ENCODE measurements around the gene SUN5.
"Not testable (repeated sequence)": the region's sequence is repeated elsewhere in the genome, so short reads cannot be mapped to it uniquely, and the experiment has no call there.

SUN5 gene

DNA sequence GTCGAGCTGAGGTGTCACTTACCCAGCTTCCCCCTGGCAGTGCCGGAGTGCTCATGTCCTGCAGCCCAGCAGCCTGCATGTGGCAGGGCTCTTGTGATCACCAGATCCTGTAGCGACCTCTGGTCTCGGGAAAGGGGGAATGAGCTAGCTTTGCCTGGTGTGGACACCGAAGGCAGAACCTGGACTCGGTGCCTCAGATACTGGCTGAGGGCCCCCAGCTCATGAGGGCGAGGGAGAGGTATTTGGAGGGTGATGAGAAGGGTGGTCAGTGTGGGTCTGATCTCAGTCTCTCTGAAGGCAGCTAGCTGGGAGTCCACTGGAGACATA is 26.3 kb downstream of the SUN5 start:
- H3K4me3 ChIP-seq (ENCODE audit: low read depth, low read length): no peak overlapping the region

DNA sequence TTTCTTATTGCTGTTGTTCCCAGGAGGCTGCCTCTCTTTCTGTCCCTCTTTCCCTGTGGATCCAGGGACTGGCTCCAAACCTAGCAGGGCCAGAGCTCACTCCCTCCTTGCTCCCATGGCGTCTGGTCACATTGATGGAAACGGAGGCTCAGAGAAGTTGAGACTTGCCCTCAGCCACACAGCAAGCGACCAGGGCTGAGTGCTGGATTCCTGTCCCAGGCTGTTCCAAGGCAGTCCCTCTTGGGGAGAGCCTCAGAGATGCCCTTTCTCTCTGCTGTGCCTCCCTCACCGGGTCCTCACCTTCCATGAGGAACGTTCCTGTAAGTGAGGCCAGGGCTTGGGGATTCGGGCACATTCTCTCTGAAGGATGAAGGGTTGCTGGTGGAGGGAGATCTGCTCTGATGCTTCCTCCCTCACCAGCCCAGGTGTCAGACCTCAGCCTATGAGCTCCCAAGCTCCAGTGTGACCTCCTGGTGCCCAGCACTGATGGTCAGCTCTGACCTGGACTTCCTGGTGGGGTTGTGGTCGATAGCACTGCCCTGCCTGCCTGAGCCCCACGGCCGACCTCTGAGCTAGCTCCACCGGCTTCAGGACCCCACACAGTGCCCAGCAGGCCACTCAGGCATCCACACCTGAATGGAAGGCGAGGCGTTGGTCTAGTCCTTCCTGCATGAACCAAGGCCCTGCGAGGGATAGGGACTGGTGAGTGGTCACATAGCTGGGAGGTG is 26.8 kb downstream of the SUN5 start:
- no peak overlapping the region for H3K4me3 ChIP-seq (ENCODE audit: low read depth, low read length)

DNA sequence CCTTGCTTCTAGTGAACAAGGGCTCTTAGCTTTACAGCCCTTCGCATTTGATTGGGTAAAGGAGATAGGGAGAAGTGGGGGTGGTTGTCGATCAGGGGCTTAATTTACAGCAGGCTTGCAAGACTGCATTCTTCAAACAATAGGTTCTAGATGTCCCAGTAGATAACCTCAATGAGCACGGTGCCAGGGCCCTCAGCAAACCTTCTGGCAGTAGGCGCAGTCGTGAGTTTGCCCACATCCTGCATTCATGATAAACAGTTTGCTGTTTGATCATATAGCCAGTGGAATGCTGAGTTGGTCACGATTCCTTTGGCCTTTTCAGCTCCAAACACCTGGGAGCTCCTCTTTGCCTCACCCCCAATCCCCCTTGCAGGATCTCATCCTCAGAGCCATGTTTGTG is 27.5 kb downstream of the SUN5 start:
- no peak overlapping the region for H3K4me3 ChIP-seq (ENCODE audit: low read depth, low read length)

DNA sequence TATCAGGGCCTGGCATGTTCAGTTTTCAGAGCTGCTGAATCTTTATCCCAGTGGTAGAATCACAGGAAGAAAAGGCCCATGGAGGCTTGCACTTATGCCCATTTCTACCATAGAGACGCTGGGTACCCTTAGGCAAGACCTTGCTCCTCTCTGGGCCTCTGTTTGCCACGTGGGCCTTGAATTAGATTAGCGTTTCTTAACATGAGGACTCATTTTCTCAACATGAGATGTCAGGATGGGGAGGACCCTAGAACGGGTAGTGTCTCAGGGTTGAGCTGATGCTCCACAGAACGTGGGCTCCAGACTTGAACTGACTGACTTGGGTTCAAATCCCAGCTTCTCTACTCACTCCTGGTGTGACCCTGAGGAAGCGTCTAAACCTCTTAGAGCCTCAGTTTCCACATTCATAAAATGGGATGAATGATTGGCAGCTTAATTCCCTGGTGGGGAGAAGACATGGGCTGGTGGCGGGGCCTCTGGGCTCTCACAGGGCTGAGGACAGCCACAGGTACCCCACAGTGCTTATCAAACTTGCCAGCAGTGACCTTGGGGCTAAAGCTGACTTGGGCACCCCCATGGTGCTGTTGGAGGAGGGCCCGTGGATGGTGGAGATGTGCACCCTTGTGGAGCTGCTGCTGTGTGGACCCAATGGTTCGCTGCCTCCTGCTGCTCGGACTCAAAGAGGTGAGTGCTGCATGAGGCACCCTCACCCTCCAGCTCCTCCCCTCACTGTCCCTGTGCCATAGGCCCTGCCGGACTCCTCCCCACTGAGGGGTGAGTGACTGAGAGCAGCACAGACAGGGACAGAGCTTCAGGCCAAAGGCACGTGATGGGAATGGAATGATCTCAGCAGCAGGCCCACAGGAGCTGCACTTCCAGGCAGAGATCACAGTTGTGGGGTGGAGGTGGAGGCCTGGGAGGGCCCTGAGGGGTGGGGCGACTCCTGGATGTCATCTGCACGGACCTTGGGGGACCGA is 28.2 kb downstream of the SUN5 start:
- H3K4me3 ChIP-seq (ENCODE audit: low read depth, low read length): no peak overlapping the region

DNA sequence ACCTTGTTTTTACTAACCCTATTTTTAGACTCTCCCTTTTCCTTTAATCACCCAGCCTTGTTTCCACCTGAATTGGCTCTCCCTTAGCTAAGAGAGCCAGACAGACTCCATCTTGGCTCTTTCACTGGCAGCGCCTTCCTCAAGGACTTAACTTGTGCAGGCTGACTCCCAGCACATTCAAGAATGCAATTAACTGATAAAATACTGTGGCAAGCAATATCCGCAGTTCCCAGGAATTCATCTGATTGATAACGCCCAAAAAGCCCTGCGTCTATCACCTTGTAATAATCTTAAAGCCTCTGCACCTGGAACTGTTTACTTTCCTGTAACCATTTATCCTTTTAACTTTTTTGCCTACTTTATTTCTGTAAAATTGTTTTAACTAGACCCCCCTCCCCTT is 29.1 kb downstream of the SUN5 start:
- H3K4me3 ChIP-seq (ENCODE audit: low read depth, low read length): not testable (repeated sequence)

DNA sequence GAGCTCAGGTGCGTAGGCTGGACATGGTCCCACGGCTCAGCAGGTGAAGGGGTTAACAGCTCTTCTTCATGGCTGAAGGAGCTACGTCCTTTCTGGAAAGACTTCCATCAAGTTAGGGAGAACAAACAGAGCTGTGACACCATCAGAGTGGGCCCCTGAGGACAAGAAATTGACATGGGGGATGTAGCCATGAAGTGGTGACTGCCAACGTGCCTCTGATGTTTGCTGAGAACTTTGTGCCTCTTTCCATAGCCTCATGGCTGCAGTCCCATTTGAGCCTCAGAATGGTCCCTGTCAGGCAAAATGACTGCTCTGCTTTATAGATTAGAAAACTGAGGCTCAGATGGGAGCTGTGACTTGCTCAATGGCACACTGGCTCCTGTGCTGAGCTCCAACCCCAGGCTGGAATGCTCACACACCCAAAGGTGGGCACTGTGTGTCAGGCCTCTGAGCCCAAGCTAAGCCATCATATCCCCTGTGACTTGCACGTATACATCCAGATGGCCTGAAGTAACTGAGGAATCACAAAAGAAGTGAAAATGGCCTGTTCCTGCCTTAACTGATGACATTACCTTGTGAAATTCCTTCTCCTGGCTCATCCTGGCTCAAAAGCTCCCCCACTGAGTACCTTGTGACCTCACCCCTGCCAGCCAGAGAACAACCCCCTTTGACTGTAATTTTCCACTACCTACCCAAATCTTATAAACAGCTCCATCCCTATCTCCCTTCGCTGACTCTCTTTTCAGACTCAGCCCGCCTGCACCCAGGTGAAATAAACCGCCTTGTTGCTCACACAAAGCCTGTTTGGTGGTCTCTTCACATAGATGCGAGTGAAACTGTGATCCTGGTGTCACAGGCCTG is 29.8 kb downstream of the SUN5 start:
- not testable (repeated sequence) for H3K4me3 ChIP-seq (ENCODE audit: low read depth, low read length)

DNA sequence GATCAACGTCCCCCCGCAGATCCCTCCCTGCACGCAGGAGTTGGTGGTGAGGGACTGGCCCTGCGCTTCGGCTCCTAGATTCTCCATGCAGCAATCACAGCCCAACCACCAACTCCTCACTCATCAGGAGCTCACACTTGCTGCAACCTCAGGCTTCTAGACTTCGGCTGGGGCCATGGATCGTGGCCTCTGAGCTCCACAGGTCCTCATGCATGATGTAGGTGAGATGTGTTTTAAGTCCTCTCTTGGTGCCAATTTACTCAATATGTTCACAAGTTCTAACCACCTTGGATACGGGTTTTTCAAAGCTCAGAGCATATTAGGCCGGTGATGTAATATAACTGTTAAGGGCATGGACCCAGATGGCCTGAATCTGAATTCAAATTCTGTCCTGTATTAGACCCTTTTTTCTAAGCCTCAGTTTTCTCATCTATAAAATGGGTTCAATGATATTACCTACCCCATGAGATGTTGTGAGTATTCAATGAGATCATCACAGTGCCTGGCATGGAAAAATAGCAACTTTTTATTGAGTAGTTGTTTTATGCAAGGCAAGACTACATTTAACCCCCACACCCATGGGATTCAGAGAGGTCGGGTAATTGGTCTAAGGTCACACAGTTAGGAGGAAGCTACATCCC is 31.0 kb downstream of the SUN5 start:
- no peak overlapping the region for H3K4me3 ChIP-seq (ENCODE audit: low read depth, low read length)

DNA sequence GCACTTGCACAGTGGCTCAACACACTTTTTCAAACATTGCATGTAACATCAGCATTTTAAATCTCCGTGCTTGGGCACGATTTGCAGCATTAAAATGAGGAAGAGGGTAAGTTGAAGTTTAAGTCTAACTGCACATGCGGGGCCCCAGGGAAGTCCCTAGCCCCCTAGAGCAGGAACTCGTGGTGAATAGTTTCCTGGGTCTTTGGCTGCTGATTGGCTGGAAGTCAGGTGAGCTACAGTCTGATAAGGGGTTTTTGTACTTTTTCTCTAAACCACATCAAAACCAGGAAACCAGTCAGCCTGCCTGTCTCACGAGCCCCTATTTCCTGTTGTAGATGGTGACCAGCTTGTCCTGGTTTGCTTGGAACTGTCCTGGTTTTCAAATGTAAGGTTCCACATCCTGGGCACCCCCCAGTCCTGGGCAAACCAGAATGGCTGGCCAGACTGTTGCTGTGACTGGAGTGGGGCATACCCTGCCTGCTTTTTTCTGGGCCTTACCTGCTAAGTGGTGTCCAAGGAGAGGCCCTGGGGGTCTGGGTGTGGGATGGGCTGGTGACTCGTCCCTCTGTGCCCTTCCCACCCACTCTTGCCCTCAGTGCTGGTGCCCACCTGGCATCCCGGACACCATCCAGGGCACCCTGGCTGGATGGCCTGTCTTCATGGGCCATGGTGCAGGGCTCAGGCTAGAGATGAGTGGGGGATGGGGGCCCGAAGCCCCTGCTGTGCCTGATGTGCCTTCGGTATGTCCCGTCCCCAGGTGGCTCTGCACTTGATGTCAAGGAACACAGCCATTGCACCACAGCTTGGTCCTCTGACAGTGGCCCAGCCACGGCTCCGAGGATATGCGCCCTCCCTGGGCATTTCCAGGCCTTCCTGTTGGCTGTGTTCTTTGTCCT is 31.8 kb downstream of the SUN5 start:
- H3K4me3 ChIP-seq (ENCODE audit: low read depth, low read length): no peak overlapping the region

DNA sequence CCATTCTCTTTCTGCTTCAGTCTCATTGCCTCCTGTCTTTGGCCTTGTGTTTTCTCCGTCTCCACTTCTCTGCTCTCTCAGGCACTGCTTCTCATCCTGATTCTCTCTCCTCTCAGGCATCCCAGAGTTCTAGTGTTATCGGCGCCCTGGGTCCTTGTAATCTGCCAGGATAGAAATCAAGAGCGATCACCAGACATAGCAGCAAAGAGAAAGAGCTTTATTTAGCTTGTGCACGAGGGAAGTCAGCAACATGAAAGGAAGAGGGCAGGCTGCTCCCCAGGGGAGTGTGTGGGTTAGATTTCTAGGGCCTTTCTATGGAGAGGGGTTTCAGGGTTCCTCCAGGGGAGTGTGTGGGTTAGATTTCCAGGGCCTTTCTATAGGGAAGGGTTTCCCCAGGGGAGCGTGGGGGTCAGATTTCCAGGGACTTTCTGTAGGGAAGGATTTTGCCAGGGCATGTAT is 32.5 kb downstream of the SUN5 start:
- no peak overlapping the region for H3K4me3 ChIP-seq (ENCODE audit: low read depth, low read length)

DNA sequence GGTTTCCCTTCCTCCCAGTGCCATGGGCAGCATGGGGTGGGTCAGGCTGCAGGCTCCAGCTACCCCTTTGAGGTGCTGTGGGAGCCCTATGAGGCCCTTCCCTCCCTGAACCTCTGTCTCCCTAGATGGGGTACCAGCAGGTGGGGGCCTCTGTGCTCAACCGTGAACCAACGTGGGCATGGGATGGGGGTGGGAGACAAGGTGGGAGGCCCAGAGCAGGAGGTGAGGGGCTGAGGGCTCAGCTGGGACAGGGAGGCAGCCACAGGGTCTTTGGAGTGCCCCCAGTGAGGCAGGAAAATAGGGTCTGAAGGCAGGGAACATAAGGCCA is 33.3 kb downstream of the SUN5 start:
- H3K4me3 ChIP-seq (ENCODE audit: low read depth, low read length): no peak overlapping the region

DNA sequence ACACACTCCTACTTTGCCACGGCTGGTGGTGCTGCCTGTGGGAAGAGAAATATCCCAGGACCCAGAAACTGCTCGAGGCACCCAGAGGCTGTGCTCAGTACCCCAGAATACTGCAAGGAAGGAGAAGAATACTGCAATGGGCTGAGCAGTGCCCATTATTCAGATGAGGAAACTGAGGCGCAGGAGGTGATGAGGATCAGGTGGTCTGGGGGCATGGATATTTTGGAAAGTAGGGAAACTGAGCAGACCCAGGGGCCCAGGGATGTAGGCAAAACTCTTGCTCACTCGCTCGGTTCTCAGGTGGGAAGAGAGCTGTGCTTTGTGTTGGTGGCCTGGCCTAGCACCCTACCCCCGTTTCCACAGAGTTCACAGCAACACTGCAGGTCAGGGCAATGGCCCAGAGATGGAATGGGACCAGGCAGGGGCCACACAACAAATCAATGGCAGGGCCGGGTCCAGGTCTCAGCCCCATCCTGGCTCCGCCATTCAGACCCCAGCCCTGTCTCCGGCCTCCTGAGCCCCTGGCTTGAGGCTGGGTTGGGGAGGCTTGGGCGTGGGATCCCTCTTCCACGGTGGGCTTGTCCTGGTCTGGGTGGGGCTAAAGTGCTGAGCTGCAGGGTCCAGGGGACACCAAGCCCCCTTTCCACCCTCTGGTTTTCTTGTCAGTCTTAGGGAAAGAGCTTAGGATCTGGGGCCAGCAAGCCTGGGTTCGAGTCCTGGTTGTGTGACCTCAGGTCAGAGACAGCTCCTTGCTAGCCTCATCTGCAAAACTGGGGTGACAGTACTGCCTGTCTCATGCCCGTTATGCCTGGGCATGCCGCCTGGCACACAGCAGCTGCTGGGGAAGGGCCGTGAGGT is 33.9 kb downstream of the SUN5 start:
- H3K4me3 ChIP-seq (ENCODE audit: low read depth, low read length): no peak overlapping the region

DNA sequence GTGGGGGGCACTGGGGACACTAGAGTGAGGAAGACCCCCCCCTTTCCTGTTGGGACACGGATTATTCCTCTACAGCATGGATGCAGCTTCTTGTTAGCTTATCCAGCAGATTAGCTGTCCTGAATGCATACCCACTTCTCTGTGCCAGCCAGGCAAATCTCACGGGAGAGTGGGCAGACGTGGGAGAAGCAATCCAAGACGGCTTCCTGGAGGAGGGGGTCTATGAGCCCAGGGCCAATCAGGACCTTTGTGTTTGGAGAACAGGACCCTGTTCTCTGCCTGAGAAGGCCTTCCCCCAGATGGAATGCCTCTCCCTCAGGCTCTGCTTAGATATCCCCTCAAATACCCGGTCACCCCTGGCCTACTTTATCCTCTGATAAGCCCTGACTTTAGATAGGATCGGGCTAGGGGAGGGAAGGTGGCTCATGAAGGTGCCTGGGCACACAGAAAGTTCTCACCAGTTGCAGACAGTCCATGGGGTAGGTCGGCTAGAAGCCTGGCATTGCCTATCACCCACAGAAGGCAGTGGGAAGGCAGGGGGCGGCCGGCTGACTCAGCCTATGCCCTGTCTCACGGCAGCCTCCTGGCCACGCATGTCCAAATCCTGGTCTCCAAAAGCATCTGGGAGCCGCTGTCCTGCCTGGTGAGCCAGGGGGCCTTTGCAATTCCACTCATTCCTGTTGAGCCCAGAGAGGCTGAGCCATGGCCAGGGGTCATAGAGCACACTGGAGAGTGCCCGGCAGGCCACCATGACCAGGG is 34.7 kb downstream of the SUN5 start:
- H3K4me3 ChIP-seq (ENCODE audit: low read depth, low read length): no peak overlapping the region

DNA sequence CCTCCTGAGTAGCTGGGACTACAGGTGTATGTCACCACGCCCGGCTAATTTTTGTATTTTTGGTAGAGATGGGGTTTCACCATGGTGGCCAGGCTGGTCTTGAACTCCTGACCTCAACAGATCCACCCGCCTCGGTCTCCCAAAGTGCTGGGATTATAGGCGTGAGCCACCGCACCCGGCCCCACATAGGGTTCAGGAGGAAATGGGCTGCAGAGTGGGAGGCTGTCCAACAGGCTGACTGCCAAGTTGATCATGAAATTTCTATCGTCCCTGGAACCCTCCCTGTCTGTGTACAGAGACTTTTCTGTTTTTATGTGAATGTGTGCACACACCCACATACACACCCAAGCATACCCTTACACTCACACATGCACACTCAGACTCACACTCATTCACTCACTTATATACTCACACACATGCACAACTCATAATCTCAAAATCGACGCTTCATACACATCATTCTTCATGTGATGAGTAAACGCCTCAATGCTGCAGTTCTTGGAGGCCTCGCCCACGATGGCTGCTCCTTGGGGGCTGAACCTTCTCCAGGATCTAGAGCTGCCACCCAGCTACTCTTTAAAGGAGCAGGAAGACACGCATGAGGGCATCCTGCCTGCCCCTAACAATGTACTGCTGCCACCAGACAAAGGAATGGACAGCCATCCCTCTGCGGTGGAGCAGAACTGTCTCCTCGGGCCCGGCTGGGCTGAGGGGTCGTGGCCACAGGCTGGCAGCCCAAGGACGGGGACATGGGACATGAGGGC is 35.6 kb downstream of the SUN5 start:
- H3K4me3 ChIP-seq (ENCODE audit: low read depth, low read length): no peak overlapping the region

DNA sequence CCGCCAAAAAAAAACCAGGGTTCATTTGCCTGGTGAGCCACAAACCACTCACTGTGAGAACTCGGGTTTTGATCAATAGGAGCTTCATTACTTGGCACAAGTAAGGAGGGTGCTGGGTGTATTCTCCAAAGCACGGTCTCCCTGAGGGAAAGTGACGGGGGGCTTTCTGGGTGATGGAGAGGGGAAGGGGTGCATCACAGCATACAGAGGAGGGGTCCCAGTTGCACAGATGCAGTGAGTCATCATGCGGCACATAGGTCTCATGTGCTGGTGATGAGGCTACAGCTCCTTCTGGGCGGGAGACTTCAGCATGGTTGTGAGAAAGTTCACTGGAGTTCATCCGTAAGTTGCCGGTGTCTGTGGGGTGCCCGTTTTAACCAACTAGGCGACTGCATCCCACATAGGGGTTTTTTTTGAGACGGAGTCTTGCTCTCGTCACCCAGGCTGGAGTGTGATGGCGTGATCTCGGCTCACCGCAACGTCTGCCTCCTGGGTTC is 36.2 kb downstream of the SUN5 start:
- H3K4me3 ChIP-seq (ENCODE audit: low read depth, low read length): no peak overlapping the region

DNA sequence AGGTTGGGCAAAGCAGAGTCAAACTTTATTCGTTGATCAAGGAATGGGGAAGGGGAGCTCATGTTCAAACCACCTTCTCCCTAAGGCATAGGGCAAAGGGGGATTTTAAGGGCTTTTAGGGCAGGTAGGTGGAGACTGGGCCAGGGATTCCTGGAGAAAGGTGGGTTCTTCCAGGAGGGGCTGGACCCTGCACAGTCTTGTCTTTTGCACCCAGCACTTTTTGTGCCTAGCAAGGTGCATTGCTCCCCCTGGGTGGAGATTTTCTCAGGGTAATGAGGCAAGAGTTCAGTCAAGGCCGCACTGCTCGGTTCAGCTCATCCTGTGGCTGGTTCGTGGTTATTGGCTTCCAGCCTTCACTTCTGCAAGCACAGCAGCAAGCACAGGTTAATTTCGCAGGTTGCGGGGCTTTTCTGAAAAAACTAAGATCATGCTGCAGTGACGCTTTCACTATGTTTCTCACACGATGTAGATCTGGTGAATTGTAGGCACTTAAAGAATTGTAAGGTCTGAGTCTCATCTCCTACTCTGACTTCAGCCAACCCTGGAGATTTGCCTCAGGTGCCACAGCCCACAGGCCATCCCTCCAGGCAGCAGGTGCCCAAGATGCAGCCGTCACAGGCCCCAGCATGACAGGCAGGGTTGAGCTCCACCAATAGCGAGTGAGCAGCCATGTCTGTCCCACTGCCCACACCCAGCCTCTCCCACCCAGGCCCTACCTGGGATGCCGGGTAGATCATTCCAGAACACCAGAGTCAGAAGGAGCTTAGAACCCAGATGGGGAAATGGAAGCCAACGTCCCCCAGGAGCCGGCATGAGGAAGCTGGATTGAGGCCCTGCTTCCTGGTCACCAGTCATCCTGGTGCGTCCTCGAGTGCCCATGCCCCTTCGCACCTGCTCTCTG is 37.1 kb downstream of the SUN5 start:
- no peak overlapping the region for H3K4me3 ChIP-seq (ENCODE audit: low read depth, low read length)

DNA sequence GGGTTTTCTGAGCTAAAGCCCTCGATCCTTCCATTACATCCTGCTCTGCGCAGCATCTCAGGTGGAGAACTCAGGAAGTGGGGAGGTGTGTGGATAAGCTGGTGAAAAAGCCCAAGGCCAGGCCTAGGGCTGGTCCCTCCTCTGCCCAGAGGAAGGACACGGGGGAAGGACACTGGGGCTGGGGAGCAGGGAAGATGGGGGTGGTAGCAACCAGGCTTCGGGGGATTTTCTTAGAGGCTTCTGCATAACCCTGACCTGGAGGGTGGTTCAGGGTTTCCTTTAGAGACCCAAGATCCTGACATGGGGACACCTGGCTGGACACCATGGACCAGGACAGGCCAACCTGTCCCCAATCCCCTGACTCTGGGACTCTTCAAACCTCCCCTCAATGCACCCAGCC is 37.9 kb downstream of the SUN5 start:
- no peak overlapping the region for H3K4me3 ChIP-seq (ENCODE audit: low read depth, low read length)

Measured in iPS-11a (cell line).